GM21576 (cell line): ENCODE results near the gene PPP1R7.

ENCODE experiments used
- ATAC-seq: cut with Tn5 transposase; IDR thresholded peaks from one replicate; pipeline ENCODE4 v1.9.1; 2021; ENCODE audit warnings: mild to moderate bottlenecking, moderate library complexity; ENCODE audit not compliant: unreplicated experiment

PPP1R7 gene

GRCh38 chr2:241160318-241160717 lies 10.1 kb downstream of the PPP1R7 start:
- no peak for ATAC-seq

DNA sequence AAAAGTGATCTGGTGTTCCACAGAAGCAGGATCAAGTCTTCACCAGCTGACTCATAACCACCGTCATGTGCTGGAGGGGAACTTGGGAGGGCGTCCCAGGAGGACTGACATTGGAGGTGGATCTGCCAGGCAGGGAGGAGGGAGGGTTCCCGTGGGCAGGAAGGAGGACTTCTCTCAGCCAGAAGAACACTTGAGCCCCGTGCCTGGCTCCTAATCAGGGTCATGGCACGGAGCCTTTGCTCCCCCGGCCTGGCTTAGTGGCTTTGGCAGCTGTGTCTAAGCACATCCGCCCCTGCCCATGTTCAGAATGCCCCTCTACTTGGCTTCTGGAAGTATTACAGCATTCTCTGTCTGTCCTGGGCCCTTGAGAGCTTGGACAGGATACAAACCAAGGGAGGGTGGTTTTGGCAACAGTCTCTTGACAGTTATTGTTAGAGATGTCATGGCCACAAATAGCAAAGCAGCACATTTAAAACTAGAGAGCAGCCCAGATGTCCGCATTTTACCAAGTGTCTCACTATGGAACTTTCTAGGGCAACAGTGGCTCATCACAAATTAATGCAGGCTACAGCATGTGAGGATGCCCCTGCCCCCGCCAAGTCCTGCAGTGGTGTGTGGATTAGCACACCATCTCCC lies 11.5 kb downstream of the PPP1R7 start:
- no peak for ATAC-seq

- ATAC-seq, result no peak
Observed at GRCh38 chr2:241163601-241164118, 13.4 kb downstream of the PPP1R7 start.

GRCh38 chr2:241168366-241168765 lies 18.1 kb downstream of the PPP1R7 start:
- no peak for ATAC-seq

- ATAC-seq, result no peak
Observed at GRCh38 chr2:241173557-241173956, 23.3 kb downstream of the PPP1R7 start.

- no peak for ATAC-seq
Observed at GRCh38 chr2:241177526-241178334, 27.5 kb downstream of the PPP1R7 start.

GRCh38 chr2:241178961-241179360 lies 28.7 kb downstream of the PPP1R7 start:
- ATAC-seq, result no peak

DNA sequence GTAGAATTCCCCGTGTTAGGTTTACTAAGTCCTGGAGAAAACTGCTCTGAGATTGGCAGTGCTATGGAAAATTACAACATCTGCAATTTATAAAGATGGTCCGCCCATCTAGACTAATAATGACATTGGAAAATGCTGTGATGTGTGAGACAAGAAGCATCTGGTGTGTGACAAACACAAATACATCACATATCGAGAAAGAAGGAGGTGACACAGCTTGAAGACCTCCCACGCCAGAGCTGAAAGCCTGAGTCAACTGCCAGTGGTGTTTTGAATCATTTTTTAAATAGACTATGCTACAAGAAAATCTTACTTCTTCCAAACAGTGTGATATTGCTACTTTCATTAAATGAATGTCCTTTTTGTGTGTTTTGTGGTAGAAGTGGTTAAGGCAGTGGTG lies 29.6 kb downstream of the PPP1R7 start:
- no peak for ATAC-seq

- no peak for ATAC-seq
Observed at GRCh38 chr2:241180495-241180894, 30.2 kb downstream of the PPP1R7 start.

DNA sequence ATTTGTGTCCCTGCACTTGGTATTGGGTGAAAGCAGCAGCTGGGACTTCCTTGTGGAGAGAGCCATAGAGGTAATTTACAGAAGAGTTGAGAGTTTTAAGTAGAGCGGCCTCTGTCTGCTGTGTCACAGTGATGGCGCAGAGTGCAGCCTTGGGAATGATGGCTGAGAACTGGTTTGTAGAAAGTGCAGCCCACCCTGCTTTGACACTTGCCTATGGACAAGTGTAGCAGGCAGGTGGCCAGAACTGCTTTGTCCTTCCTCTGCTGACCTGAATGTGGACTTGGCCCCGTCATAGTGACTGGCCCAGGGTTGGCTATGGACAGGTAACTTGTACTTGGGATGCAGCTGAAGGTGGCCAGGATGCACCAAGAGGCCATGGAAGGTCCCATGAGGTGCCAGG lies 31.9 kb downstream of the PPP1R7 start:
- ATAC-seq, result no peak

DNA sequence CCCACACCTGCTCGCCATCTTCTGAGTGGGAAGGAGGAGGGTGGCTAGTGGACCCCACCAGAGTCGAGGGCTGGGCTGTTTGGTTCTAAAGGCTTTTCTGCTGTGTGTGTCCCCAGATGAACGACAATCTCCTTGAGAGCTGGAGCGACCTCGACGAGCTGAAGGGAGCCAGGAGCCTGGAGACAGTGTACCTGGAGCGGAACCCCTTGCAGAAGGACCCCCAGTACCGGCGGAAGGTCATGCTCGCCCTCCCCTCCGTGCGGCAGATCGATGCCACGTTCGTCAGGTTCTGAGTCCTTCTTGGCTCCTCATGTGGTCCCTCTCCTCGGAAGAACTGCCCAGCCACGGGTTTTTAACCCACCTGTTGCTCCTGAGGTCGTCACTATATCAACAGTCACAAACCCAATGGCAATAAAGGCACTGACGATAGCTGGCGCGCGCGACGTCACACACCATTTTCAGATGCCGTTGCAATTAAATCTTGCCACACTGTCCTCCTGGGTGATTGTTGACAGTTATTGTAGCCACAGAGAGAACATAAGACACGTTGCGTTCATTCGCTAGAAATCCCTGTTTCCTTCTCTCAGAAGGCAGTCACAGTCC lies 32.4 kb downstream of the PPP1R7 start:
- ATAC-seq, result no peak

- no peak for ATAC-seq
Observed at GRCh38 chr2:241183221-241183620, 33.0 kb downstream of the PPP1R7 start.

DNA sequence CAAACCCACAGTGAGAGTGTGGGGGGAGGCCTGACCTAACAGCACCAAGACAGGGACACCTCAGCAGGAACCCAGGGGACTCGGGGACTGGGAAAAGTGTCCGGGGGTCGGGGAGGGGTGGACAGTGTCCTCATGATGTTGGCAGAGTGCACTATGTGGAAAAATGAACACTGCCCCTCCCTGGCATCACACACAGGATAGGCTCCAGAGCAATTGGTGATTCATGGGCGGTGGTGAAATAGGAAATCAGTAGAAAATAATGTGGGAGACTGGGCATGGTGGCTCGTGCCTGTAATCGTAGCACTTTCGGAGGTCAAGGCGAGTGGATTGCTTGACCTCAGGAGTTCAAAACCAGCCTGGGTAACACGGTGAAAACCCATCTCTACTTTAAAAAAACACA lies 34.6 kb downstream of the PPP1R7 start:
- ATAC-seq, result no peak

GRCh38 chr2:241185961-241186360 lies 35.7 kb downstream of the PPP1R7 start:
- no peak for ATAC-seq

GRCh38 chr2:241187101-241187917 lies 37.0 kb downstream of the PPP1R7 start:
- ATAC-seq, result no peak

DNA sequence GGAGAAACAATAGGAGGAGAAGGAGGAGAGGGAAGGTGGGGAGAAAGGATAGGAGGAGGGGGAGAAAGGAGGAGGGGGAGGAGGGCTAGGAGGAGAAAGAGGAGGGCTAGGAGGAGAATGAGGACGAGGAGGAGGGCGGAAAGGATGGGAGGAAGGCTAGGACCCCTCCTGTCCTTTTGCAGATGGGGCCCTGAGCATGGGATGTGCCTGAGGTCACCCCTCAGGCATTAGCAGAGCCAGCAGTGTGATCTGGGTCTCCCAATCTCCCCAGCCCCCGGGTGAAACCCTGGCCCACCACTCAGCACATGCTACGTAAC lies 37.6 kb downstream of the PPP1R7 start:
- no peak for ATAC-seq

- ATAC-seq, result no peak
Observed at GRCh38 chr2:241188361-241189092, 38.3 kb downstream of the PPP1R7 start, which contains the start of gene ANO7. TSS of gene ANO7 (plus strand) at chr2:241188677. CDS start at chr2:241190064, 1,387 bp downstream.

GRCh38 chr2:241189093-241189855 lies 39.0 kb downstream of the PPP1R7 start:
- ATAC-seq, result no peak

- no peak for ATAC-seq
Observed at GRCh38 chr2:241189856-241190201, 39.6 kb downstream of the PPP1R7 start.
